ENCODE data around the gene MTREX.

- TF ChIP-seq CTCF (IDR thresholded peaks at IDR 0.05) (peak in 1 of 3 experiments; percentile 64), POLR2A (IDR thresholded peaks at IDR 0.05) (no peak)
Measured at GRCh38 chr5:55324815-55325418, 17.1 kb downstream of the MTREX start.

All from vagina (tissue), 2 donors.